HG02885 (cell line): ENCODE data around the gene ATCAY.
"Not testable (repeated sequence)": the region's sequence is repeated elsewhere in the genome, so short reads cannot be mapped to it uniquely, and the experiment has no call there.

ENCODE experiments used
- ATAC-seq: cut with Tn5 transposase; IDR thresholded peaks from one replicate; pipeline ENCODE4 v1.9.1; 2021; ENCODE audit warnings: mild to moderate bottlenecking; ENCODE audit not compliant: unreplicated experiment, poor library complexity

Gene ATCAY

DNA sequence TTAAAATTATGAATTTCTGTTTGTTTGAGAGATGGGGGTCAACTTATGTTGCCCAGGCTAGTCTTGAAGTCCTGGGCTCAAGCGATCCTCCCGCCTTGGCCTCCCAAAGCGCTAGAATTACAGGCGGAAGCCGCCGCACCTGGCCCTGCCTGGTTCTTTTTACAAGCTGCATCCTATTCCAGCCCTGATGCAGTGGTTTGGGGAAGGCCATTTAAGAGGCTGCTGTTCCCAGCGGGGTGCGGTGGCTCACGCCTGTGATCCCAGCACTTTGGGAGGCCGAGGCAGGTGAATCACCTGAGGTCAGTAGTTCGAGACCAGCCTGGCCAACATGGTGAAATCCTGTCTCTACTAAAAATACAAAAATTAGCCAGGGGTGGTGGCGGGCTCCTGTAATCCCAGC is 87.5 kb downstream of the ATCAY start:
- not testable (repeated sequence) for ATAC-seq

DNA sequence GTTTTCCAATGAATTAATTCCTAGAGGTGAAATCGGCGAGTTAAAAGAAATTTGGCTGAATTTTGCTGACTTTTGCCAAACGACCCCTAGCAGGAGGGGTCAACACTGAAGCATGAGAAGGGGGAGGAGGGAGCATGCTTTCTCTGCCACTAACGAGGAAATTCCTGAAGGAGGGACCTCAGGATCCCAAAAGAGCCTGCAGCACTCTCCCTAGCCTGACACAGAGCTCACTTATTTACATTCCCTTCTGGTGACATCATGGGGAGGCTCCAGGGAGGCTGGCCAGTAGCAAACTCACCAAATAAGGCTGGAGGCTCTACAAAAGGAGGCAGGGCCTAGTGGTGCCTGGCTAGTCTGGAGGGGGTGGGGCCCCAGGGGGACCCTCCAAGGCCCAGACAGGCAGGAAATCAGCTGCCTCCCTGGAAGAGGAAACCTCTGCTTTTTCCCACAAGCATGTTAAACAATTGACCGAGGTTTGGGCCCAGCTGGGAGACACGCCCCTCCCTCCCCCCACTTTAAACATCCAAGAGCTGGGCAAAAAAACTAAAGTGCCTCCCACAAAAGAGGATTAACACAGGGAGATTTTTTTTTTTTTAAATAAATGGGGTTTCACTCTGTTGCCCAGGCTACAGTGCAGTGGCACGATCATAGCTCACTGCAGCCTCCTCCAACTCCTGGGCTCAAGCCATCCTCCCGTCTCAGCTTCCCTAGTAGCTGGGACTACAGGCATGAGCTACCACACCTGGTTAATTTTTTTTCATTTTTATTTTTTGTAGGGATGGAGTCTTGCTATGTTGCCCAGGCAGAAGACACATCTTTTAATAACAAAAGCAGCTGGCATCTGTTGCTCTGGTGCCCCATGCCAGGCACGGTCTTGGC is 88.3 kb downstream of the ATCAY start:
- ATAC-seq: no peak

DNA sequence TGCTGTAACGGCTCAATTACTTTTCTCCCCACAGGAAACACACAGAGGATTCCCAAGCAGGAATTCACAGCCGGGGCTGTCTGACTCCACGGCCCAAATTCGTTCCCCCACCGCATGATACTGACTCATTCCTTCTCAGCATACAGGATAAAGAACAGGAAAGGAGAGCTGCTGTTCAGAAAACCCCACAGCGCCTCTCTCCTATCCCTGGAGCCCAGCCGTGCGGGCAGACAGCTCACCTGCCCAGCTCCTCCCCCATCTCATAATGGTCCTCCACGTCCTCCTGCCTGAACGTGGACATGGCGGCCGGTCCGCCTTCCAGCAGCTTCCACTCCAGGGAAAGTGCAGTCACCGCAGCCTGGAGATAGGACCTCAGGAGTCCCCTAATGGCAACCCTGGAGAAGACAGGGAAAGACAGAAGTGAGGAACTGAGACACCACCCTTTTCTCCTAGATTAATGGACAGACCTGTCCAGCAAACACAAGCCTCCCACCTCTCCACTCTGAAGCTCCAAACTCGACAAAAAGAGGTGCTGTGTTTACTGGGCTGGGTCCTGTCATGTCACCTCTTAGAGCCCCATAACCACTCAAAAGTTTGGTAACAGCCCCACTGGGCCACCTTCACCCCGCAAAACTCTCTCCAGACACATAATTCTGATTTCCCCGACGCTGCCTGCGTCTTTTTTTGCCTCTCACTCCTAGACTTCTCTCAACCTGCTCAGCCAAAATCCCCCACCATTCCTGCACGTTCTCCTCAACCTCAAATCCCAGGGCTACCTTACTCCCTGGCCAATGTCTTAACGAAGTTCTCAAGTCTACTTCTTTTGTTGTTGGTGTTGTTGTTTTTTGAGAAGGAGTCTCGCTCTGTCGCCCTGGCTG is 89.2 kb downstream of the ATCAY start:
- no peak for ATAC-seq

DNA sequence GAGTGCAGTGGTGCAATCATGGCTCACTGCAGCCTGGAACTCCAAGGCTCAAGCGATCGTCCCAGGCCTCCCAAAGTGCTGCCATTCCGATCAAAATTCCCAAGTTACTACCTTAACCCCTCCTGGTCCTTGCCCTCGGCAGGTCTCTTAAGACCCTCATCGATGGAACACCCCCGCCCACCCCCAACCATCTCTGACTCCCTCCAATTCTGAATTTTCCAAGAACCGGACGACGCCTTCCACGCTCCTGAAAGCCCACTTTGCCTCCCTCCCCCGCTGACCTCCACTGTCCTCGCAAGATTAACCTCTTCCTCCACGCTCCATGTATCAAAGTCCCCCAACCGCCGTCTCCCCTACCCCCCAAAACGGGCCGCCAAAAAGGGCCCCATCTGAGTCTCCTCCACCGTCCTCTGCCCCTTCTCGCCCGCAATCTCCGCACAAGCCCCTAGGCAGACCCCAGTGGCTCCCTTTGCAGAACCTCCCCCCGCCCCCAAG is 89.9 kb downstream of the ATCAY start:
- no peak for ATAC-seq

DNA sequence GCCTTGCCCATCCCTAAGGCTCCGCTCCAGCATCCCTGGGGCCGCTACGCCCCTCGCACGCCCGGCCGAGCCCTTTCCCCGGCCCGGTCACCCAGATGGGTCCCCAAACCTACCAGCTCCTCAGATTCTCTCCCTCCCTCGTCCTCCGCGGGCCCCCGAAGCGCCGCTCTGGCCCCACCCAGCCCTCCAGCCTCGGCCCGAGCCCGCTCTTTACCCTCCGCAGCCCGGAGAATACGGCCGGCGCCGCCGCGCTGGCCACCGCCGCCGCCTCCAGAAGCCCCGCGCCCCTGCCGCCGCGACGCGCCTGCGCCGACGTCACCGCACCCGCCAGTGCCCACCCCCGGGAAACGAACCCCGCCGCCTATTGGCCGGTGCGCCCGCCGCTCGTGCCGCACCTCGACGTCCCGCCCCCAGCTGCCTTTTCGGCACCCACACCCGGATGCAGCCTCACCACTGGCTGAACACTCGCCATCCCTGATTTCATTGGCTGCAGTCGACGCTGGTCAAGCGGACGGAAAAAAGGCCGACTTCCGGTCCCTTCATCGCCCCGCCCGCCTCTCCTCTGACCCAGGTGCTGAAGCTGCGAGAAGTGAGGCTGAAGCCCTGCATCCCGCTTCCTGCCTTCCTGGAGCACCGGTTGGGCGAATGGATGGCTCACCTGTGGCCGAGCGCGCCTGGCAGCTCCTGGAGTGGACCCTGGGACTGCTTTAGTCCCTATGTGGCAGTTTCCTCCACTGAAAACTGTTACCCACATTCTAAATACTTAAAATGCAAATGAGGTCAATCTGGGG is 90.5 kb downstream of the ATCAY start, which contains the start of gene DAPK3:
Gene DAPK3 (minus strand): TSS at position 292 of the 791 bp plus-strand sequence. CDS start 1,364 bp downstream, outside the sequence.
- peak; percentile 95 for ATAC-seq

DNA sequence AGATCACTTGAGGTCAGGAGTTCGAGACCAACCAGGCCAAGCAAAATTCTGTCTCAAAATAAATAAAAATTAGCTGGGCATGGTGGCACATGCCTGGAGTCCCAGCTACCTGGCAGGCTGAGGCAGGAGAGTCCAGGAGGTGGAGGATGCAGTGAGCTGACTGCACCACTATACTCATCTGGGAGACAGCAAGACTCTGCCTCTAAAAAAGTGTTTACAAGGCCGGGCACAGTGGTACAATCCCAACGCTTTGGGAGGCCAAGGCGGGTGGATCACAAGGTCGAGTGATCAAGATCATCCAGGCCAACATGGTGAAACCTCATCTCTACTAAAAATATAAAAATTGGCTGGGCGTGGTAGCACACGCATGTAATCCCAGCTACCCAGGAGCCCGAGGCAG is 94.7 kb downstream of the ATCAY start:
- no peak for ATAC-seq

DNA sequence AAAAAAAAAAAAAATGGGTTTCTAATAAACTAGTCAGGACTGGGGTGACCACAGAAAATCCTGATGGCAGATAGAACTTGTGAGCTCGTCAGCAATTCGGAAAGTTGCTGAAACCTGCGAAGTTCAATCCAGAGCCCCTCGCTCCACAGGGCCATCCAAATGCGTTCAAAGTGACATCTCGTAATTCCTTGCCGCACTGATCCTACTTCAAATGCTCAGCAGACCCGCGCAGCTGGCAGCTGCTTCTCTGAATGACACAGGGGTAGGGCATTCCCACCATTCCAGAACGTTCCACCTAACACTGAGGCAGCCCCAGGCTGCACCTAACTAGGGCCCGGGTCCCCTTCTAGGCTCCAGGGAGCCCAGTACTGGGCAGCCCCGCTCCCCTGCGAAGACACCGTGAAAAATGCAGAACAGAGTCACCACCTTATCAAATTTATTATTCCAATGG is 95.2 kb downstream of the ATCAY start:
- ATAC-seq: no peak

DNA sequence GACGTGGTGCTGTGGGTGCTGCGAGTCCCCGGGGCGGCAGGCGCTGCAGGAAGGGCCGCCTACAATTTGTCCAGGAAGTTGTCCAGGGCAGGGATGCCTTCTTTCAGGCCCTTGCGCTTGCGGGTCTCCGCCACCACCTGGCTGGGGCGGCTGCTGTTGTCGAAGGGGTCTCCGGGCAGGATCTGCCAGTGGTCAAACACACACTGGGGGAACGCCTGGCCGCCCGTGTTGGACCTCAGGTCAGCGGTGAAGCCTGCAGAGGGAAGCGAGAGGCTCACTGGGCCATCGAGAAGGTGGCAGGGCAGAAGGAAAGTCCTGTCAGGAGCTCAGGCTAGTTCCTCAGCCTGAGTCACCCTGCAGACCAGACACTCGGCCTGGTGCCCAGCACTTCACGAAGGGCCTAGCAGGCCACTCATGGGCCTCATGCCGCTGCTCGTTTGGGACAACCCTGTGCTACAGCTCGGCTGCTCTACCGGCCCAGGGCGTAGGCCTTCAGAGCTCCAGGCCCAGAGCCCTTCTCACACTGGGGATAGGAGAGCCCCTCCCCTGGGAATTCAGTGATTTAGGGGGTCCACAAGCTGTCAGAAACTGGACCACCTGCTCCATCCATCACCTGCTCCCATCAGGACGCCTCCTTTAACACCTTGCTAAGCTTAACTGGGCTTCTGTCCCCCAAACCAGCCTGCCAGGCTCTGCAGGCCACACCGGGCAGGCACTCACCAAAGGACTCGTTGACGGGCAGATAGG is 96.2 kb downstream of the ATCAY start:
- ATAC-seq: no peak
